Nephron progenitor cell (in vitro differentiated cells): Measurements from ENCODE around the gene SLC16A8.
A peak's percentile ranks its signal among the peaks of the same experiment; 100 is the strongest.

Experiments used
- DNase-seq: peaks from one replicate; pipeline ENCODE4 v3.0.0; 2021
- H3K27ac Mint-ChIP-seq: 2 replicates; pipeline ENCODE4 v1.8.0; 2021; ENCODE audit warnings: mild to moderate bottlenecking, moderate library complexity, mixed read lengths
- H3K27me3 Mint-ChIP-seq: 2 replicates; pipeline ENCODE4 v1.8.0; 2021; ENCODE audit warnings: mild to moderate bottlenecking, low read depth, mixed read lengths; ENCODE audit not compliant: poor library complexity
- H3K36me3 Mint-ChIP-seq: 2 replicates; pipeline ENCODE4 v1.8.0; 2021; ENCODE audit warnings: low read depth, mixed read lengths
- H3K4me1 Mint-ChIP-seq: 2 replicates; pipeline ENCODE4 v1.8.0; 2021; ENCODE audit warnings: mixed read lengths
- H3K4me3 Mint-ChIP-seq: 2 replicates; pipeline ENCODE4 v1.8.0; 2021; ENCODE audit warnings: mild to moderate bottlenecking, moderate library complexity, mixed read lengths
- H3K9me3 Mint-ChIP-seq: 2 replicates; pipeline ENCODE4 v1.8.0; 2021; ENCODE audit warnings: mild to moderate bottlenecking, moderate library complexity, mixed read lengths
- CTCF ChIP-seq: fragments of 200-600 bp; sonication (generic); IDR thresholded peaks from 2 replicates; pipeline ENCODE4 v1.5.0; 2021; ENCODE audit warnings: antibody characterized with exemption

Gene SLC16A8

GRCh38 chr22:38049812-38050619, 34.0 kb downstream of the SLC16A8 start:
- Mint-ChIP-seq H3K4me1 (peaks cover 42% of the 10 kb centered on the region), H3K36me3 (no peaks in the 10 kb centered on the region)
- DNase-seq = no peak

GRCh38 chr22:38046070-38046748, 37.8 kb downstream of the SLC16A8 start:
- no peak for TF ChIP-seq CTCF
- Mint-ChIP-seq H3K27me3 (peaks cover 15% of the 10 kb centered on the region), H3K27ac (peak overlapping the region; percentile 94), H3K36me3 (no peaks in the 10 kb centered on the region), H3K4me1 (peaks cover 41% of the 10 kb centered on the region), H3K9me3 (no peaks in the 10 kb centered on the region), H3K4me3 (peak overlapping the region; percentile 59)
- DNase-seq = peak; percentile 40

More at GRCh38 chr22:38049812-38050619, 34.0 kb downstream of the SLC16A8 start:
- H3K9me3 Mint-ChIP-seq = no peaks in the 10 kb centered on the region
- H3K27ac Mint-ChIP-seq = no peak overlapping the region
- no peak for TF ChIP-seq CTCF
- peaks cover 30% of the 10 kb centered on the region for H3K27me3 Mint-ChIP-seq
- H3K4me3 Mint-ChIP-seq = no peak overlapping the region

GRCh38 chr22:38043151-38044039, 40.6 kb downstream of the SLC16A8 start:
- peaks cover 4% of the 10 kb centered on the region for H3K27me3 Mint-ChIP-seq
- H3K27ac Mint-ChIP-seq = no peak overlapping the region
- DNase-seq = no peak
- H3K4me3 Mint-ChIP-seq = no peak overlapping the region
- no peak for TF ChIP-seq CTCF
- peaks cover 51% of the 10 kb centered on the region for H3K4me1 Mint-ChIP-seq
- no peaks in the 10 kb centered on the region for H3K9me3 Mint-ChIP-seq
- H3K36me3 Mint-ChIP-seq = no peaks in the 10 kb centered on the region

- Mint-ChIP-seq H3K4me3 (no peak overlapping the region), H3K9me3 (no peaks in the 10 kb centered on the region), H3K27ac (no peak overlapping the region), H3K4me1 (peaks cover 52% of the 10 kb centered on the region), H3K36me3 (no peaks in the 10 kb centered on the region), H3K27me3 (no peaks in the 10 kb centered on the region)
- no peak for DNase-seq
- TF ChIP-seq CTCF = no peak
Measured at GRCh38 chr22:38042488-38042790, 41.5 kb downstream of the SLC16A8 start.

GRCh38 chr22:38041760-38042487, 42.1 kb downstream of the SLC16A8 start:
- no peak for TF ChIP-seq CTCF

More at GRCh38 chr22:38041760-38042487, 42.1 kb downstream of the SLC16A8 start:
- Mint-ChIP-seq H3K27ac (no peak overlapping the region), H3K4me3 (no peak overlapping the region), H3K27me3 (no peaks in the 10 kb centered on the region), H3K4me1 (peaks cover 49% of the 10 kb centered on the region), H3K36me3 (no peaks in the 10 kb centered on the region), H3K9me3 (no peaks in the 10 kb centered on the region)
- no peak for DNase-seq
